Gastroesophageal sphincter (tissue), 4 donors: ENCODE data around the gene VAMP8. TPM values are rescaled to one million over a fixed set of nuclear protein-coding genes. Genes with fewer than 3 reads are reported as not detected.

ENCODE experiments used
- small RNA-seq, 4 donors: library from RNA; depleted of rRNA; stranded (forward); fragments of <200 nt; gene quantifications; one replicate each; pipeline ENCODE3, GENCODE V24; 2016
- total RNA-seq, 4 donors: library from RNA; depleted of rRNA; stranded (reverse); fragments of >200 nt; gene quantifications; one replicate each; pipeline ENCODE4 v1.1.0, GENCODE V29; 2016

Gene VAMP8
- total RNA-seq, 4 donors from 2014 or later: 4.9 to 30.5 (median 13.6) TPM; not detected in 1

Small RNAs within 50 kb of the gene (small RNA-seq; reads per million reads assigned to genes)
- 0 reads per million in 4 donors for gene RN7SL126P

Other genes with a start within 250 kb of the VAMP8 start
- 100 to 1,000 TPM; 115 to 153 (median 124) TPM for gene TGOLN2, start 249.6 kb upstream of the VAMP8 start, total RNA-seq
- gene RETSAT, start 223.1 kb upstream of the VAMP8 start, total RNA-seq: 10 to 100 TPM; 29.5 to 61.8 (median 44.9) TPM
- gene ELMOD3, start 222.8 kb upstream of the VAMP8 start, total RNA-seq: 10 to 100 TPM; 12.4 to 25.8 (median 18.0) TPM
- 10 to 100 TPM; 42.2 to 69.2 (median 60.2) TPM for gene CAPG, start 167.2 kb upstream of the VAMP8 start, total RNA-seq
- gene SH2D6, start 158.9 kb upstream of the VAMP8 start, total RNA-seq: not detected
- gene MAT2A, start 38.4 kb upstream of the VAMP8 start, total RNA-seq: 100 to 1,000 TPM in 2 of 4 donors, 10 to 100 TPM in 2; 68.5 to 295 (median 130) TPM
- 10 to 100 TPM; 16.2 to 29.3 (median 24.3) TPM for gene GGCX, start 16.1 kb upstream of the VAMP8 start, total RNA-seq
- 10 to 100 TPM; 37.6 to 56.5 (median 51.2) TPM for gene VAMP5, start 6.8 kb downstream of the VAMP8 start, total RNA-seq
- 100 to 1,000 TPM; 113 to 174 (median 148) TPM for gene RNF181, start 18.2 kb downstream of the VAMP8 start, total RNA-seq
- gene TMEM150A, start 25.1 kb downstream of the VAMP8 start, total RNA-seq: 10 to 100 TPM; 17.6 to 26.9 (median 19.9) TPM
- 10 to 100 TPM; 12.3 to 21.0 (median 19.8) TPM for gene C2orf68, start 34.5 kb downstream of the VAMP8 start, total RNA-seq
- 10 to 100 TPM; 41.7 to 82.2 (median 56.7) TPM for gene USP39, start 38.6 kb downstream of the VAMP8 start, total RNA-seq
- gene SFTPB, start 90.6 kb downstream of the VAMP8 start, total RNA-seq: not detected
- 1 to 10 TPM in 1 of 4 donors, under 1 TPM in 1, not detected in 2; 0.54 to 3.1 TPM for gene GNLY, start 116.8 kb downstream of the VAMP8 start, total RNA-seq
- gene ATOH8, start 176.4 kb downstream of the VAMP8 start, total RNA-seq: 10 to 100 TPM; 34.5 to 79.5 (median 59.6) TPM